Activated T-helper 1 cell treated with anti-CD3 and anti-CD28 coated beads, Interleukin-2, amount 50 U/mL, for 16 hours (primary cell): Measurements from ENCODE around the gene SPPL3.

ENCODE experiments used
- DNase-seq, 2 donors: peaks; one replicate each; pipeline ENCODE4 v3.0.0-alpha.2; 2020; ENCODE audit warnings: low read depth in 1 of 2, low spot score in 1 of 2

SPPL3 gene

DNA sequence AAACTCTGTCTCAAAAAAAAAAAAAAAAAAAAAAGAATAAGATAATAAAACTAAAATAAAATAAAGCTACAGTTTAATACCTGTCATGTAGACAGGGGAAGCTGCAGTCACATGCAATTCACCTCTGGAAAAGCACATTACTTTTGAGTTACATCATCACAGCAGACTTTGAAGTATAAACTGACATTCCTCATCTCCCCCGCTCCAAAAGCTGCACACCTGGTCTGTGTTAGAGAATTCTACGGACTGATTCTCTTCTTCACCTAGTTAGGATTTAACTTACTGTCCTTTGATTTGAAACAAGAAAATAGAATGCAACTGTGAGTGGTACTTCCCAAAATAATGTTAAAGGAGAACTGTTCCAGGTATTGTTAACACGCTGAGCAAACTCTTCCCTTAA lies 25.1 kb downstream of the SPPL3 start:
- DNase-seq: no peak

DNA sequence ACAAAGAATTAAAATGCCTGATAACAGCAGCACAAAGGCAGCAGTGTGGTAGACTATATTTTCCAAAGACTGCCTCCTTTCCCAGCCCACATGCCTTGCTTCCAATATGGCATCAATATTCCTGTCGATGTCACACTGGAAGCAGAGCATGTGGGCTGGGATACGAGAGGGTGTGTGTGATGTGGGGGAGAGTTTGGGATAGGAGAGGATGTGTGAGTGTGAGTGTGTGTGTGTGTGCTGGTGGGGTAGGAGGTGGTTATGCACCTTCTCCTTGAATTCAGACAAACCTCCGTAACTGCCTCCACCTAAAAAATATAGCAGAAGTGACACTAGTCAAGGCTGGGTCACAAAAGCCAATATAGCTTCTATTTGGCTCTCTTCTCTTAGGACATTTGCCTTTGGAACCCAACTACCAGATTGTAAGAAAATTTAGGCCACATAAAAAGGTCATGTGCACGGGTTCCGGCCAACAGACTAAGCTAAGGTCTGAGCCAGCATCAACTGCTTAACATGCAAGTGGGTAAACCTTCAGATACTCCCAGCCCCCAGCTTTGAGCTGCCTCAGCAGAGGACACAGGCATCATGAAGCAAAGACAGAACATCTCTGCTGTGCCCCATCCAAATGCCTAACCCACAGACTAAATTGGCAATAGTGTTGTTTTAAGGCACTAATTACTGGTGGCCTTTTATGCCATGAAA lies 29.5 kb downstream of the SPPL3 start:
- no peak for DNase-seq

DNA sequence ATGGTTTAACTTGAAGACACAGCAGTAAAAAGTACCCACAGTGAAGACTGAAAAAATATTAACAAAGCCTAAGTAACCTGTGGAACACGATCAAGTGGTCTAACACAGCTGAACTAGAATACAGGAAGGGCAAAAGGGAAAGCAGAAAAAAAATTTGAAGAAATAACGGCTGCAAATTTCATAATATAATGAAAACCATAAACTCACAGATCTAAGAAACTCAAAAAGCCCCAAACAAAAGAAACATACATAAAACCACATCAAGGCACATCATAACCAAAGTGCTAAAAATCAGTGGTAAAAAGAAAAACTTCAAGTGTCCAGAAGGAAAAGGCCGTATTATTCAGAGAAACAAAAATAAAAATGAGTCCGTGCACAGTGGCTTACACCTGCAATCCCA lies 30.9 kb downstream of the SPPL3 start:
- DNase-seq: no peak

DNA sequence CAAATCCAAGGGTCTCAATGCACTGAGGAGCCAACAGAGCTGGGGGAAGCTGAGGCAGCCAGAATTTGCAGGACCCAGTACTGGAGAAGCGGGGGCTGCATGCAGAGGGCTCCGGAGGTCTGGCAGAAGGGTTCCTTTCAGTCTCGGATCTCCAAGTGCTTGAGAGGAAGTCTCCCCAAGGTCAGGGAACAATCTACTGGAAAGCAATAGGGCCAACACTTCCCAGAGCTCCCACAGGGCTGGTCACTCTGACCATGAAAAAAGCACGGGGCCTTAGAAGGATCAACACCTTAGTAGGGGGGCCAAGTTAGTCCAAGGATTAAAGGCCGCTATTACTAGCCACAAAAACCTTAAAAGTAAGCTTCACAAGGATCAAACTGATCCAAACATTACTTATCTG lies 31.7 kb downstream of the SPPL3 start:
- DNase-seq: no peak

DNA sequence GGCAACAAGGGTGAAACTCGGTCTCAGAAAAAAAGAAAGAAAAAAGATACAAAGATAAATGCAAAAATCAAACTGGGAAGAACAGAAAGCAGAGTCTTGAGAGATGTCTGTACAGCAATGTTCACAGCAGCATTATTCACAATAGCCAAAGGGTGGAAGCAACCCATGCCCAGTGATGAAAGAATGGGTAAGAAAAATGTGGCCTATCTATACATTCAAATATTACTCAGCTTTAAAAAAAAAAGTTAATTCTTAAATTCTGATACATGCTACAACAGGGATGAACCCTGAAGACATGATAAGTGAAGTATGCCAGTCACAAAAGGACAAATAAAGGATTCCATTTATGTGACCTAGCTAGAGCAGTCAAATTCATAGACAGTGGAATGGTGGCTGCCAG lies 33.7 kb downstream of the SPPL3 start:
- DNase-seq: no peak

DNA sequence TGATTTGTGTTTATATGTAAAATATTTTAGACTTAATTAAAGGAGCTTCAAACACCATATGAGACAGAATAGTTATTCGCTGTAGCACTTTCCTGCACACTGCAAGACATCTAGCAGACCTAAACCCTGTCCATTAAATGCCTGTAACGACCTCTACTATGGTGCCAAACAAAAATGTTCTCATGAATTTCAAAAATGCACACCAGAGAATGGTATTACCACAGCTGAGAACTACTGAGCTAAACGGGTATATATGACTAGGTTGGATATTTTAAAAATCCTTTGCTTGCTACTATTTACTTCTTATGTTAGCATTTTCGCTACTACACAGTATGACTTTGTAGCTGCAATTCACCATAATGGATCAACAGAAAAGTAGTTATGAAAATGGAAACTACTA lies 34.8 kb downstream of the SPPL3 start:
- no peak for DNase-seq

DNA sequence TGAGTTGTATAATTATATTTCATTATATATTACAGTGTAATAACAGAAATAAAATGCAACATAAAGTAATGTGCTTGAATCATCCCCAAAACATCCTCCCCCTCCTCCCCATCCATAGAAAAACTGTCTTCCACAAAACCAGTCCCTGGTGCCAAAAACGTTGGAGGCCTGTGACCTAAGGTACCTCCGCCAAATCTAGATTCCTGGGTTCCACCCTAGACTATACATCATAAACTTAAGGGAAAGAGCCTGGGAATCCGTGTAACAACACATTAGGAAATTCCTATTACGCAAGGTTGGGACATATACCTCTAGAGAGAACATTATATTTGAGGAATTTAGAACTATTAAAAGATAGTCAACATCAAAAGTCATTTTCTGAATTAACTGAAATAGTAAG lies 38.0 kb downstream of the SPPL3 start:
- no peak for DNase-seq

DNA sequence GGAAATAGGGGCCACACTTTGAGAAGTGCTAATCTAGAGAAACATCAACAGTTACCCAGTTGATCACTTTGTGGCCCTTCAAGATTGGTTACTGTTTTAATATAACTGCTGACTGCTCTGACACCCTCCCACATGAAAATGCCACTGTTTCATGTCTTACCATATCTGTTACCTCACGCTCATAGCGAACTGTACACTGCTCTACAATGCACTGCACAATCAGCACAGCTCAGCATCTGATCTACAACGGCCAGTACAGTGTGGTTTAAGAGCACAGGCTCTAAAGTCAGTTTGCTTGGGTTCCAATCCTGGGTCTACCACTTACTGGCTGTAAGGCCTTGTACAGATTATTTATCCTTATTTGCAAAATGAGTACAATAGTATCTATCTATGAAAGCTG lies 39.1 kb downstream of the SPPL3 start:
- DNase-seq: no peak

DNA sequence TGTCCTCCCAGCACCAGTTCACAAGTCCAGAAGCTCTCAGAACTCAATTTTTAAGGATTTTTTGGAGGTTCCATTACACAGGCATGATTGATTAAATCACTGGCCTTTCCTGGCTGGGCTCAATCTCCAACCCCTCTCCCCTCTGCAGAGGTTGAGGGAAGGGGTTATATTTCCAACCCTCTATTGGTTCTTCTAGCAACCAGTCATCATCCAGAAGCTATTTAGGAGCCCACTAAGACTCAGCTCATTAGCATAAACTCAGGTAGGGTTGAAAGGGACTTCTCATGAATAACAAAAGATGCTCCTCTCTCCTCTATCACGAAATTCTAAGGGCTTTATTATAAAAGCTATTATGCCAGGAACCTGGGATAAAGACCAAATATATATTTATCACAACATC lies 41.5 kb downstream of the SPPL3 start:
- no peak for DNase-seq

DNA sequence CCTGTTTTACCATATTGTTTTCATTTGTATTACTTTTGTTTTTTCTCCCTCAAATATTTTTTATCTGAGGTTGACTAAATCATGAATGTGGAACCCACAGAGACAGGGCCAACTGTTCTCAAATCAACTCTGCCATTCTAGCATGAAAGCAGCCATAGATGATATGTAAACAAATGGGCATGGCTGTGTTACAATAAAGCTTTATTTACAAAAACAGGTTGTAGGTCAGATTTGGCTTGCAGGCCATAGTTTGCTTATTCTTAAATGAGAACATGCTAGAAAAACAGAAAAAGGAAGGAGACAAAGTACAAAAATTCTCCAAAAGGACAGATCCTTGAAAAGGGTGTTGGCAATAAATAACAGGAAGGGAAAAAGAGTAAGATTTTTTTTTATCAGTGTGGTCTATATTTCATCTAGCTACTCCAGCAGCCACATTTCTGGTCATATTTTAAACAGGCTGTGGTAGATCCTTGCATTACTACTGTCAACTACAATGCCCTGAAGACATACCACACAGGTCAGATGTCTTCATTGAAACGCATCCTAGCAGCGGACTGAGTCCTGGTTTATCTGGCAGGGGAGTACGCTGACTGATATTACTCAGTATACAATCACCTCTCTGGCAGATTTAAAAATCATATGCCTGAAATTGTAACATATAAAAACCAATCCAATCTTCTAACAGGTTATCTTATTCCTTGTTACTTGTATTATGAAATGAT lies 42.9 kb downstream of the SPPL3 start:
- no peak for DNase-seq

DNA sequence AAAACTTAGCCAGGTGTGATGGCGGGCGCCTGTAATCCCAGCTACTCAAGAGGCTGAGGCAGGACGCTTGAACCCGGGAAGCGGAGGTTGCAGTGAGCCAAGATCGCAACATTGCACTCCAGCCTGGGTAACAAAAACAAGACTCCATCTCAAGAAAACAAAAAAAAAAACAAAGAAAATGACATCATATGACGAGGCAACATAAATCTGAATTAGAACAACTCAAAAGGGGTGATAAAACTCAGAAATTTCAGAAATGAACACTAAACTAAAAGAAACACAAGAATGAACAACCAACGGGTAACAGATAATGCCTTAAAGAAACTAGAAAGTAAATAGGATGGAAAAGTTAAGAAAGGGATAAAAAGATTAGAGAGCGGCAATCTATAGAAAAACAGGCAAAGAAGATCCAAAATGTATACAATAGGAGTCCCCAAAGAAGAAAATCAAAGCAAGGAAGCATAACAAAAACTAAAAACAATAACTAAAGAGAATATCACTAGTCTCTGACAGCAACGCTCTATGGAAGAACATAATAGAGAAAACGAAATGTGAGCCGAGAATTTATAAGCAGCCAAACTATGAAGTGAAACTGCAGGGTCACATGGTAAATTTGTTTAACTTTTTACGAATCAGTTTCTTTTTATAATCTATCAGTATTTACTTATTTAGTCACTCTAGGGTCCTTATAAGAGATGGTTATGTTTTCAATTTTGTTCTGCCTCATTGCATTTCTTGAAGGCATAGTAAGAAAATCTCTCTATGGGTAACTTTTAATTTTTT lies 45.7 kb downstream of the SPPL3 start:
- DNase-seq: no peak

DNA sequence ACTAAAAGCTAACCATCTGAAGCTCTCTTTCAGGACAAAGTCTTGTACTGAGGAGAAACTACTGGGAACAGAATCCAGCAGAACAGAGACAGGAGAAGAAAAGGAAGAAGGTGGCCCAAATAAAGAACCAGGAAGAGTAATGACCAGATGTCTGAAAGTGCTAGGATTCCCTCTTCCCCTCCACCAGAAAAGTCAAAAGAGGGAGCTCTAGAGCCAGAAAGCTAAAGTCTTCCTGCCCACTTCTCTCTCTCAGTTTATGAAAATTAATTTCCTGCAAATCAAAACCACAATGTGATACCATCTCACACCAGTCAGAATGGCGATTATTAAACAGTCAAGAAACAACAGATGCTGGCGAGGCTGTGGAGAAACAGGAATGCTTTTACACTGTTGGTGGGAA lies 47.2 kb downstream of the SPPL3 start:
- DNase-seq: no peak

DNA sequence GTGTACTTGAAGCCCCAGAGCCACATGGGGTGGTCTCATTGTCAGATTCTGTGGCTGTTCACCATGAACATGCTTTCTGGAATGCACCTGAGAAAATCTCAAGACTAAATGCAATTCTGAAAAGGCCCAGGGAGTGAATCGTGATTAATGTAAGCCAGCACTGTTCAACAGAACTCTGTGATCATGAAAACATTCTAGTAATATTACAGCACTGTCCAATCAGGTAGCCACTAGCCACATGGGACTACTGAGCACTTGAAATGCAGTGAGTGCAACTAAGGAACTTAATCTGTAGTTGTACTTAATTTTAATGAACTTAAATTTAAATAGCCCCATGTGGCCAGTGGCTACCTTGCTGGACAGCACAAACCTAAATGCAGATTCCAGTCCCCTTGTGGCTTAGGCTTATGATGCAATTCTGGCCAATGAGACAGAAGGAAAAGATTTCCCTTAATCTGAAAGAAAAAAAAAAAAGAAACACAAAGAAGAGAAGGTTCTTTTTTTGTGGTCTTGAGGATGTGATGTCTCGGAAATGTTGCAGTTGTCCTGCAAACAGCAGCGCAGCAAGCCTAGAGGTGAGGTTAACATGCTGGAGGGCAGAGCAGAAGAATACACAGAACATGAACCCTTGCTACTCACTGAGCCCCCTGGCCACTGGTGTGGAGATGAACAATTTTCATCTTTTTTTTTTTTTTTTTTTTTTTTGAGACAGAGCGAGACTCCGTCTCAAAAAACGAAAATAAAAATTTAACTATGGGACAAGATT lies 48.2 kb downstream of the SPPL3 start:
- DNase-seq: no peak

DNA sequence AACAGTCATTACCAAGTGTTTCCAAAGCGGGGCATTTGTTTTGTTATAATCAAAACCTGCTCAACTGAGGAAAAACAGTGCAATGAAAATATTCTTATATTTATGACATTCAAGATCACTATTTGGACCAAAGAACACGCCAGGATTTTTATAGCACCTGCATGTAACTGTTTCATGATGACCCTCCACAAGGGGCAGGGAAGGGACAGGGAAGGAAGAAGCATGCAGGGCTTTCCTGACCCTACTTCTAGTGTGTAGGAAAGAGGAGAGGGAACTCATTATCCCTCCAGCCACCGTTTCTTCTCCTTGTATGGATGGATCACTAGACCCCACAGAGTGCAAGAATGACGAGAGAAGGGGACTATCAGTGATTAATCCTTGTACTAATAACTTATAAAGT lies 49.4 kb downstream of the SPPL3 start:
- DNase-seq: no peak

DNA sequence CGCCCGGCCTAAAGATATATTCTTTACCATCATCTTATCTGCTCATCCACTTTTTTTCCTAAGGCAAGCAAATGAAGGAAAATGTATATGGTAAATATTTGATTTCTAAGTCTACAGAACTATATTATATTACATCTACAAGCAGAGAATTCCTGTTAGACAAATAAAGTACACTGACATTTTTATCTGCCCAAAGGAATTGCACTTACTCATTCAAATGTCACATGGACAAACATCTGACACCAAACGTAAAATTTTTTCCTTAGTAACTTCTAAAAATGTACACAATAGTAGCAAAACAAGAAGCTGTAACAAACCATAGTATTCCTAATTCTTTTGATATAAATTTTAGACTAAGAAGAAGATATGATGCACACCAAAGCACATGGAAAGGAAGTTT lies 51.0 kb downstream of the SPPL3 start:
- DNase-seq: no peak

DNA sequence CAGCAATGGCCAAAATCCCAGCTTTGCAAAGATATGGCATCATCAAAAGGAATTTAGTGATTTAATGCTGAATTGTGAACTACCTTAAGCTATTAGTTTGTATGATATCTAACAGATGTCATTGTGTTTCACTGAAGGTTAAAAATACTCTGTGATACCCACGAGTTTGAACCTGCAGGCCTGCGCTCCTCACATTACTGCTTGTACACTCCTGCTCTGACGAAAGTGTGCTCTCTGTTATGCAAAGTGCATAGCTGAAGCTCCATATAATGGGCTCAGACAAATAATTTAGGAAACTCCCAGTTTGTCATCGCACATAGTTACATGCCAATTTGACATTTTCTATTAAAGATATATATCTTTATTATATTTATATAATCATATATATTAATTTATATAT lies 52.2 kb downstream of the SPPL3 start:
- no peak for DNase-seq

DNA sequence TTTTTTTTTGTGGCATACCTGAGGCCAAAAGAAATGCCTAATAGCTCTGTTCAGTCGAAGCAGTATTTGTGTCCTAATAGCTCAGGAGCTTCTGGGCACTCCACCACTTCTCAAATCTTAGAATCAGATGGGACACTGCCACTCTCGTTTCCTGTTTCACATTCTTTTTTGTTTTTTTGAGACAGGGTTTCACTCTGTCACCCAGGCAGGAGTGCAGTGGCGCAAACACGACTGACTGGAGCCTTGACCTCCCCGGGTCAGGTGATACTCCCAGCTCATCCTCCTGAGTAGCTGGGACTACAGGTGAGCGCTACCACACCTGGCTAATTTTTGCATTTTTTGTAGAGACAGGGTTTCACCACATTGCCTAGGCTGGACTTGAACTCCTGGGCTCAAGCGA lies 52.7 kb downstream of the SPPL3 start:
- DNase-seq: no peak

DNA sequence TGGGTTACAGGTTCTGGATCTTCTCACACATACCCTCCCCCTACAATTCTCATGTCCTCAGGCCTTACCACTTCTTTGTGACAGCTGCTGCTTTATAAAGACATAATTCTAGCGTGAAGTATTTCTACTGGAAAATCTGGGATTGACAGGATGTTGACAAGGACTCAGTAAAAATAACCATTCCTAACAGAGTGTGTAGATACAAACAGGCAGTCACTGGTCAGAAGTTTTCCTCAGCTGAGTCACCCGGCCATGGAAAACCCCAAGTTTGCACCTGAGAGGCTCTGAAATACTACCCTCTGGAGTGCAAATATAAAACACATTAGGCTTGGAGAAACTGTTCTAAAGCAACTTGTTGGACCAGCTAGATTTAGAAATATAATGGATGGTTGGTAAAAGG lies 54.4 kb downstream of the SPPL3 start:
- DNase-seq: no peak

DNA sequence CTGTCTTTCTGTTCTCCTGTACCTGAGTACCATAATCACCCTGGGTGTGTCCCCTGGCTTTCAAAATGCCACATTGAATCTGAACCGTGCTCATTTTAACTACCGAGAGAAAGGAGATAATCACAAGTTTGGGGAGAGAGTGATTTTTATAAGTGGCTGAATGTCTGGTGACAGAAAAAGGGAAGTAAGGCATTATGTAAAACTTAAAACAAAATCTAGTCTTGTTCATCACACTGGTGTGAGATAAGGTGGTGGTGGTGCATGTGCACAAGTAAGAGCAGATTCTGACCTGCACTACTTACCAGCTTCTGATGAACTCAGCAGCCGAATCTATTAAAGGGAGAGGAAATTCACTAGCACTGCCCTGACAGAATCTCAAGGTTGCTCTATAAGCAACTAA lies 56.3 kb downstream of the SPPL3 start:
- DNase-seq: no peak

DNA sequence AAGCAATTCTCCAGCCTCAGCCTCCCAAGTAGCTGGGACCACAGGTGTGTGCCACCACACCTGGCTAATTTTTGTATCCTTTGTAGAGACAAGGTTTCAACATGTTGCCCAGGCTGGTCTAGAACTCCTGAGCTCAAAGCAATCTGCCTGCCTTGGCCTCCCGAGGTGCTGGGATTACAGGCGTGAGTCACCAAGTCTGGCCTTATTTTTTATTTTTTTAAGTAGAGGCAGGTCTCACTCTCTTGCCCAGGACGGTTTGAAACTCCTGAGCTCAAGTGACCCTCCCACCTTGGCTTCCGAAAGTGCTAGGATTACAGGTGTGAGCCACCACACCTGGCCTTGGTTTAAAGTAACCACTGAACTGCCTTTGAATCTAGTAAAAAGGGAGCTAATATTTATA lies 56.8 kb downstream of the SPPL3 start:
- no peak for DNase-seq

DNA sequence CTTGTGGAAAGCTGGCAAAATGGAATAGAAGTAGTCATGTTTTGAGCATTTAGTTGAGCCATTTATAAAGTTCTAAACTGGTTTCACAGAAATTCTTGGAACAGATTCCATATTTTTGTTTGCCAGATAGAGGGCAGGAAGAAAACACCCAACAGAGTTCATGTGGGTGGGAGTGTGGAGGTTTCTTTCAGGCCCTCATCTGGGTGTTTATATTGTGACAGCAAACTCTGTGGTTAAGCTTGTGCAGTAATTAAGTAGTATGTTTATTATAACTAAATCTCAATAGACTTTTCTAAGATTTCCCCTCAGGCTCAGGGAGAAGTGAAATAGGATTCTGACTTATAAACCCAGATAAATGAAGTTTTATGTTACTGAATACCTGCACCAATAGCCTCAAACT lies 57.4 kb downstream of the SPPL3 start:
- no peak for DNase-seq

DNA sequence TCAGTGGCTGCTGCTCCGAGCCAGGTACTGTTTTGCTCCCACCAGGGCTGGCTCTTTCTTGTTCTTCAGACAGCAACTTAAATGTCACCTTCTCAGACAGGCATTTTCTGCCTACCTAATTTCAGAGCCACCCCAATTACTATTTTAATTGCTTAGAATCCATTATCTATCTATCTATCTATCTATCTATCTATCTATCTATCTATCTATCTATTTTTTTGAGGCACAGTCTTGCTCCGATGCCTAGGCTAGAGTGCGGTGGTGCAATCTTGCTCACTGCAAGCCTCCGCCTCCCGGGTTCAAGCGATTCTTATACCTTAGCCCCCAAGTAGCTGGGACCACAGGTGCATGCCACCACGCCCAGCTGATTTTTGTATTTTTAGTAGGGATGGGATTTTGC lies 58.5 kb downstream of the SPPL3 start:
- no peak for DNase-seq
